HUES6 (cell line): ENCODE results near the gene OR2H2.

Experiments used
- H3K27ac ChIP-seq: 2 replicates; pipeline ENCODE4 v1.7.0; 2013; ENCODE audit warnings: low read depth, mild to moderate bottlenecking, low read length, inconsistent platforms
- H3K27me3 ChIP-seq: 2 replicates; pipeline ENCODE4 v1.6.1; 2013; ENCODE audit warnings: low read length; ENCODE audit not compliant: control insufficient read depth, insufficient read depth
- H3K36me3 ChIP-seq: 2 replicates; pipeline ENCODE4 v1.6.1; 2013; ENCODE audit warnings: low read length; ENCODE audit not compliant: control insufficient read depth, insufficient read depth
- H3K4me1 ChIP-seq: 2 replicates; pipeline ENCODE4 v1.6.1; 2013; ENCODE audit warnings: low read length; ENCODE audit not compliant: control insufficient read depth, insufficient read depth
- H3K4me3 ChIP-seq: 2 replicates; pipeline ENCODE4 v1.5.1; 2013; ENCODE audit warnings: low read depth, low read length
- H3K9ac ChIP-seq: one replicate; pipeline ENCODE4 v1.6.1; 2013; ENCODE audit warnings: mild to moderate bottlenecking, low read length
- H3K9me3 ChIP-seq: 2 replicates; pipeline ENCODE4 v1.6.1; 2013; ENCODE audit warnings: low read depth, low read length; ENCODE audit not compliant: control insufficient read depth, insufficient read depth

Gene OR2H2

DNA sequence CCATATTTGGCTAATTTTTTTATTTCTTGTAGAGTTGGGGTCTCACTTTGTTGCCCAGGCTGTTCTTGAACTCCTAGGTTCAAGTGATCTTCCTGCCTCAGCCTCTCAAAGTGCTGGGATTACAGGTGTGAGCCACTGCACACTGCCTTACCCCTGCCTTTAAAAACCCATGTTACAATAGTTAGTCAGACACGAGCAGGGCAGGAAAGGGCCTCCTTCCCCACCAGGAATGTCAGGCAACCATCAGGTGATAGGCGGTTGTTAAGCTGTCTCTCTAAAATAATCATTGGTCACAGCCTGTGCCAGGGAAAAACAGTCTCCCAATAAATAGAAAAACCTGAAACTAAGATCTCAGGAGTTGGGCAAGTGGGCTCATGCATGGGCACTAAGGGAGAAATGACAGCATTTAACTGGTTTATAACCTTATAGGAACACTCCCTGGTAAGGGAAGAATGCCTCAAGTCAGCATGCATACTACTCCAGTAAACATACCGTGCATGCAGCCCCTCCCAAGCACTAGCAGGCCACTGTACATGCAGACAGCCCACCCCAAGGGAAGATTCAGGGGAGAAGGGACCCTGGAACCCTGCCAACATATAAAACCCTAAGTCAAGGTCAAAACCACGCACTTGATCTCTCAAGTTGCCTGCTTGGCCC lies 8.4 kb downstream of the OR2H2 start:
- no peaks in the 10 kb centered on the region for H3K27me3 ChIP-seq
- H3K4me1 ChIP-seq: peaks cover 19% of the 10 kb centered on the region
- no peak overlapping the region for H3K27ac ChIP-seq
- H3K9me3 ChIP-seq: no peaks in the 10 kb centered on the region
- no peak overlapping the region for H3K4me3 ChIP-seq
- H3K36me3 ChIP-seq: no peaks in the 10 kb centered on the region
- no peak overlapping the region for H3K9ac ChIP-seq

- H3K4me3 ChIP-seq: no peak overlapping the region
- no peaks in the 10 kb centered on the region for H3K9me3 ChIP-seq
- peaks cover 24% of the 10 kb centered on the region for H3K36me3 ChIP-seq
- H3K27ac ChIP-seq: no peak overlapping the region
- no peak overlapping the region for H3K9ac ChIP-seq
- no peaks in the 10 kb centered on the region for H3K27me3 ChIP-seq
- H3K4me1 ChIP-seq: peaks cover 19% of the 10 kb centered on the region
Measured at GRCh38 chr6:29596381-29596900, 11.5 kb downstream of the OR2H2 start.

DNA sequence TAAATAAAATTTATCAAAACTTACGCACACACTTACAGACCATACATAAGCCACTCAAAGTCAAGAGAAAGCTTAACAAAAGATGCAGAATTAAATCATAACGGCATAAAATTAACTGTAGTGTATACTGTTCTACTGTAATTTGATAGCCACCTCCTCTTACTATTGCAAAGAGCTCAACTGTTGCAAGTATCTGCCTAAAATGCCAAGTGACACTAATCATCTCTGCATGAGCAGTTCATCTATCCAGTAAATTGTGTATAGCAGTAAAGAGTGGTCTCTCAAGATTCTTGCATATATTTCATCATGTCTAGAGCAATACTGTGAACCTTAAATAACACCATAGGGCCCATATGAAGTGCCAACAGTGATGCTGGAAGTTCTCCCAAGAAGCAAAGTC lies 12.3 kb downstream of the OR2H2 start:
- H3K4me1 ChIP-seq: peaks cover 15% of the 10 kb centered on the region
- no peak overlapping the region for H3K9ac ChIP-seq
- H3K36me3 ChIP-seq: peaks cover 32% of the 10 kb centered on the region
- H3K27me3 ChIP-seq: no peaks in the 10 kb centered on the region
- no peak overlapping the region for H3K27ac ChIP-seq
- H3K4me3 ChIP-seq: no peak overlapping the region
- no peaks in the 10 kb centered on the region for H3K9me3 ChIP-seq

DNA sequence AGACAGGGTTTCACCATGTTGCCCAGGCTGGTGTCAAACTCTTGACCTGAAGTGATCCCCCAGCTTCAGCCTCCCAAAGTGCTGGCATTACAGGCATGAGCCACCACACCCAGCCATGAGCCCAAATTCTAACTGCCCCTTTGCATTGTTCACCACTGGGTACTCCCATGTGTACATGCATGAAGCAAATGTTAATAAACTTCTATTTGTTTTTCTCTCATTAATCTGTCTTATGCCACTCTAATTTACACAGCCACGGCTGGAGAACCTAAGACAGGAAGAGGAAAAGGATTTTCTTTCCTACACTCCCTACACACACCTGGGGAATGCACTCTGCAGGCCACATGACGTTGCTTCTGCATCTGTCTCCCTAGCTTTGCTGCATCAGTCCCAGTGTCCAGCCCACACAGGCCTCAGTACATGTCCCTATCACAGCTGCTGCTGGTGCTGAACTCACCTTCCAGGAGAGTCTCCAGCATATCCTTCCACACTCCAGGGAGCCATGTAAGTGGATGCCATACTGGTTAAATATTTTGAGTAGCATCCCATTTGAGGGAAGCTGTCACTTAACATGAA lies 13.3 kb downstream of the OR2H2 start:
- Histone ChIP-seq H3K27me3 (no peaks in the 10 kb centered on the region), H3K9ac (no peak overlapping the region), H3K36me3 (peaks cover 42% of the 10 kb centered on the region), H3K27ac (no peak overlapping the region), H3K4me1 (peaks cover 15% of the 10 kb centered on the region), H3K4me3 (no peak overlapping the region), H3K9me3 (no peaks in the 10 kb centered on the region)

DNA sequence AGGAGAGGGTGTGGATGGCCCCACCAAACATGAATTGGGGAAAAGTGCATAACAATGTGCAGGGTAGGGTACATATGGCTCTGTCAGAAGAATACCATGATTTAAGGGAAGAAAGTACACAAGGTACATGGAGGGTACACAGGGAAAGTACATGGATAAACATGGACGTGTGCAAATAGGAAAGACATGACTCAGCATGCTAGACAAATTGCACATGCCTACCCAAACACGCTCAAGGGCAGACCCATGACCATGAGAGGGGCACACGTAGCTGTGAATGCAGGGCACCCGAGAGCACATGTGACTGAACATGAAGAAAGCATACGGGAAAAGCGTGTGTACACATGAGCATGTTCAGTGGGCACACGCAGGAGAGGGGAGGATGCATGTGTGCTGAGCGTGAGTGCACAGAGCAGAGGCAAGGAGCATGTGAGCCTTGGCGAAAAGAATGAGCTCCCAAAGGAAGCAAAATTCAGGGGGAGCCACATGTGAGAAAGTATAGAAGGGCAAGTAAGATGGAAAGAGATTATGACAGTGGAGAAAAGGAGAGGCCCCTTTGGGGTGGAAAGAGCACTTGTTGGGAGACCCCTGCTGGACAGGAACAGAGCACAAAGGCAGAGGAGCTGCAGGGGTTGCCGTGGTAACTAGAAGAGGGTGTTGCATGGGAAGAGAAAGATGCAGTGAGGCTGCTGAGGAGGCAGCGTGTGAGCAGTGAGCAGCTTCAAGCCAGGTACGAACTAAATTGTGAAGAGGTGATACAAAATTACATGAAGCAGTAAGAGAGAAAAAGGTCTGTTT lies 17.8 kb downstream of the OR2H2 start:
- Histone ChIP-seq H3K27ac (no peak overlapping the region), H3K36me3 (peaks cover 87% of the 10 kb centered on the region)

DNA sequence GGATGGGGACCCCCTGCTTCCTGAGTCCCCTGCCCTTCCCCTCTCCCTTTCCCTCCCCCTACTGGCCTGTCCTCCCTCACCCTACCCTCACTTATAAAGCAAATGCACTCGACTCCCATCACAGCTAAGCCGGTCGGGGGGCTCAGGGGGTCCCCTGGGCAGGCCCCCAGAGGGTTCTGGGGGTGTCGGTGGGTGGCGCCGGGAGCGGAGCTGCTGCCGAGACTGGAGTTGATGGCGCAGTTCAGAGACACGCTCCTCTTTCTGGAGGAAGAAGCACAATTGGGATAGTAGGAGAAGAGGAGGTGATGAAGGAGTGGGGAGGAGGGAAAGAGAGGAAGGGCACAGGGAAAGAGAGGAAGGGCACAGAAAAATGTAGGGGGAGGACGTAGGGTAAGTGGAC lies 18.5 kb downstream of the OR2H2 start:
- Histone ChIP-seq H3K9me3 (no peaks in the 10 kb centered on the region), H3K36me3 (peaks cover 94% of the 10 kb centered on the region), H3K27ac (no peak overlapping the region), H3K4me1 (no peaks in the 10 kb centered on the region; the same call in 1 of the 2 replicates), H3K27me3 (no peaks in the 10 kb centered on the region), H3K9ac (no peak overlapping the region), H3K4me3 (no peak overlapping the region)

More for the DNA sequence above, 17.8 kb downstream of the OR2H2 start:
- Histone ChIP-seq H3K9ac (no peak overlapping the region), H3K4me1 (no peaks in the 10 kb centered on the region; the same call in 1 of the 2 replicates), H3K9me3 (no peaks in the 10 kb centered on the region), H3K27me3 (no peaks in the 10 kb centered on the region), H3K4me3 (no peak overlapping the region)

GRCh38 chr6:29603930-29604329 lies 19.0 kb downstream of the OR2H2 start:
- Histone ChIP-seq H3K9ac (no peak overlapping the region), H3K9me3 (no peaks in the 10 kb centered on the region), H3K4me1 (no peaks in the 10 kb centered on the region; the same call in 1 of the 2 replicates), H3K4me3 (no peak overlapping the region), H3K27ac (no peak overlapping the region), H3K36me3 (peaks cover 99% of the 10 kb centered on the region), H3K27me3 (no peaks in the 10 kb centered on the region)

GRCh38 chr6:29608131-29608530 lies 23.2 kb downstream of the OR2H2 start:
- Histone ChIP-seq H3K36me3 (peaks cover 99% of the 10 kb centered on the region), H3K27me3 (no peaks in the 10 kb centered on the region), H3K9ac (no peak overlapping the region), H3K27ac (no peak overlapping the region), H3K4me3 (no peak overlapping the region), H3K9me3 (no peaks in the 10 kb centered on the region), H3K4me1 (no peaks in the 10 kb centered on the region; the same call in 1 of the 2 replicates)

- no peak overlapping the region for H3K4me3 ChIP-seq
- H3K4me1 ChIP-seq: no peaks in the 10 kb centered on the region
- H3K9ac ChIP-seq: no peak overlapping the region
- no peaks in the 10 kb centered on the region for H3K27me3 ChIP-seq
- no peak overlapping the region for H3K27ac ChIP-seq
- peaks cover 99% of the 10 kb centered on the region for H3K36me3 ChIP-seq
- no peaks in the 10 kb centered on the region for H3K9me3 ChIP-seq
Measured at GRCh38 chr6:29610540-29610939, 25.6 kb downstream of the OR2H2 start.

DNA sequence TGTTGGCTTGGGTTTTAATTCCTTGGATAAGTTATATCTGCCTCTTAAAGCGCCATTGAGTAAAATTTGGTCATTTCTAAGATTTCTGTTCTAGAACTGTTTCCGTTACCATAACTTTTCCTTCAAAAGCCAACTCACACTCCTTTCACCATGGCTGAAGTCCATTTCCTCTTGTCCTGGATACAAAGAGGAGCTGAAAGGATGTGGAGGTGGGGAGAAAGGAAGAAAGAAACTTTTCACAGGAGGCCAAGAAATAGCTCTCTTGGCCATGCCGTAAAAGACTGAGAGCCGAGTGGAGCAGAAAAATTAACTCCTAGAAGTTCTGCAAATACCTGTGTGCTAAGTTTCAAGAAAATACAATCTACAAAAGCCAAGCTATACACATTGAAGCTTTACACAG lies 26.5 kb downstream of the OR2H2 start:
- no peaks in the 10 kb centered on the region for H3K9me3 ChIP-seq
- H3K36me3 ChIP-seq: peaks cover 98% of the 10 kb centered on the region
- H3K27ac ChIP-seq: no peak overlapping the region; the same call in 1 of the 2 replicates
- H3K9ac ChIP-seq: no peak overlapping the region
- H3K27me3 ChIP-seq: no peaks in the 10 kb centered on the region
- H3K4me1 ChIP-seq: no peaks in the 10 kb centered on the region
- H3K4me3 ChIP-seq: no peak overlapping the region
